Lower leg skin (tissue), 3 donors: Measurements from ENCODE around the gene CPO.

ENCODE experiments used
- CTCF ChIP-seq, 3 donors: fragments of 450-650 bp; IDR thresholded peaks; one replicate each; pipeline ENCODE4 v1.5.1; 2016; ENCODE audit warnings: antibody characterized with exemption in 3 of 3, mild to moderate bottlenecking in 3 of 3, moderate library complexity in 2 of 3
- POLR2A ChIP-seq, 2 donors: fragments of 450-650 bp; IDR thresholded peaks; one replicate each; pipeline ENCODE4 v1.6.1; 2016 to 2017; ENCODE audit warnings: antibody characterized with exemption in 2 of 2, mild to moderate bottlenecking in 1 of 2, moderate library complexity in 1 of 2

DNA sequence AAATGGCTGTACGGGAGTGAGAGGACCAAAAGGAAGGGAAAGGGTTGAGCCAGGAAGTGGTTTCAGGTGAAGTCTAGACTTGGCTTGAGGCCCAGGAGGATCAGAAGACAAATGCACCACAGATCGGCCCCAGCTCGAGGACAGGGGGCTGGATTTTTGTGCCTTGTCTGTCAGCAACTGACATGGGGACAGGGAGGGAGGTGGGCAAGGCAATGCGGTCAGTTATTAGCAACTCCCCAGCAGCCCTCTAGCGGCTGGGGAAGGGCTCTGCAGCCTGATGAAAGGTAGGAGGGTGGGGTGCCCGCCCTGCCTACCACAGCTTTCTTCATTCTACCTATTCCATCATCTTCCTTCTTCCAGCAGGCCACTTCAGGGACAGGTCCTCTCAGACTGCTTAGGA lies 50.0 kb downstream of the CPO start:
- TF ChIP-seq CTCF (IDR thresholded peaks at IDR 0.05) (no peak), POLR2A (IDR thresholded peaks at IDR 0.05) (no peak)
